ENCODE data around the gene ZNF639.
A peak's percentile ranks its signal among the peaks of the same experiment; 100 is the strongest.

ZNF639 gene

DNA sequence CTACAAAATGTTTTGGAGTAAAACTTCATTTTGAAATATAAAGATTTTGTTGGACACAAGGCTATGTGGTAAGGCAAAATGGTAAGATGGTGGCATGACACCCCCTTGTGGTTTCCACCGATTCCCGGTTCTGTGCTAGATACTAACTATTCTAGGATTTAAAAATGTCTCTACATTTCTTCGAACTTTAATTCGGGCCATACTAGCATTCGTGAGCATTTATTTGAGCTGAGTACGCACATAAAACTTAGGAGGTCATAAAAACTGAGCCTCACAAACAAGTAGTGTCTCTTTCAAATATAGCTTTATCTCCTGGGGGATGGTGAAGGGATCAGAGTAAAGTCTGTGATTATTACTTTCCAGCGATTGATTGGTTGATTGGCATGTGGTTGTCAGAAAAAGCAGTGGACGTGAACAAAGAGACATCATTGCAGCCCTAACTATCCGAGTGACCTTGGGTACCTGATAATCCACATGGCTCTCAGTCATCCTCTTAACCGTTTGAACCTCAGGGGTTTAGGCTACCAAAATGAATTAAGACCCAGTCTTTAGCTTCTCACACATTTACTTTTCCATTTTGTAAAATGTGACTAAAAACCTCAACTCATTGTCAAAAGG is 1.1 kb upstream of the ZNF639 start:
- TF ChIP-seq ZFX (IDR thresholded peaks at IDR 0.05): no peak
- TF ChIP-seq CTCF (conservative IDR thresholded peaks at IDR 0.05): peak; percentile 82
- peak overlapping the region; percentile 95 for H3K27ac ChIP-seq

GRCh38 chr3:179323197-179324110 is 623 bp downstream of the ZNF639 start:
- no peak for TF ChIP-seq CTCF (conservative IDR thresholded peaks at IDR 0.05)
- peak; percentile 99 for TF ChIP-seq ZFX (IDR thresholded peaks at IDR 0.05)
- peak overlapping the region; percentile 95 for H3K27ac ChIP-seq

DNA sequence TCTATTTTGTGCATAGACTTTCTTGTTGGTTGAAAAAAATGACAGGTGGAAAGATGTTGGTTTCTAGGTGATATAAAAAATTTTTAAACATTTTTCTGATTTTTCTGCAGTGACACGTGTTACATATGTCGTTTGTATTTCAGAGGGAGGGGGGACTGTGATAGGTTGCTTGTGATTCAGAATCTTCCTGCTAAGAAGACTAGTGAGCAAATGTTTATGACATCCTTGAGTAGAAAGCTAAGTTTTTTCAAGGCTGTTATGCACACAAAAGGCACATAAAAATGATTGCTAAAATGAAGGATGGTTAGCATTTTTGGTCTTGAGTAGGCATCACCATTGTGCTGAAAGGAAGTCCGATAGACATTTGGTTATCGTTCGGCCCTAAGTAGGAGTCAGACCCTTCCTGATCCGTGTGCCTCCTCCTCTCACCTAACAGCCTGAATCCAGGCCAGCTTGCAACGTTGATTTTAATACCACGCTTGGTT is 1.5 kb downstream of the ZNF639 start:
- TF ChIP-seq ZFX (IDR thresholded peaks at IDR 0.05) (no peak), CTCF (conservative IDR thresholded peaks at IDR 0.05) (no peak)
- peak overlapping the region; percentile 35; the same call in 1 of the 2 replicates for H3K27ac ChIP-seq

GRCh38 chr3:179330438-179330837 is 7.6 kb downstream of the ZNF639 start:
- no peak overlapping the region for H3K27ac ChIP-seq
- no peak for TF ChIP-seq ZFX (IDR thresholded peaks at IDR 0.05)
- no peak for TF ChIP-seq CTCF (conservative IDR thresholded peaks at IDR 0.05)

- TF ChIP-seq CTCF (conservative IDR thresholded peaks at IDR 0.05) (no peak), ZFX (IDR thresholded peaks at IDR 0.05) (no peak)
- no peak overlapping the region for H3K27ac ChIP-seq
Observed at GRCh38 chr3:179332240-179332639, 9.4 kb downstream of the ZNF639 start.

- TF ChIP-seq CTCF (conservative IDR thresholded peaks at IDR 0.05) (no peak), ZFX (IDR thresholded peaks at IDR 0.05) (no peak)
- no peak overlapping the region for H3K27ac ChIP-seq
Observed at GRCh38 chr3:179333084-179333483, 10.3 kb downstream of the ZNF639 start.

DNA sequence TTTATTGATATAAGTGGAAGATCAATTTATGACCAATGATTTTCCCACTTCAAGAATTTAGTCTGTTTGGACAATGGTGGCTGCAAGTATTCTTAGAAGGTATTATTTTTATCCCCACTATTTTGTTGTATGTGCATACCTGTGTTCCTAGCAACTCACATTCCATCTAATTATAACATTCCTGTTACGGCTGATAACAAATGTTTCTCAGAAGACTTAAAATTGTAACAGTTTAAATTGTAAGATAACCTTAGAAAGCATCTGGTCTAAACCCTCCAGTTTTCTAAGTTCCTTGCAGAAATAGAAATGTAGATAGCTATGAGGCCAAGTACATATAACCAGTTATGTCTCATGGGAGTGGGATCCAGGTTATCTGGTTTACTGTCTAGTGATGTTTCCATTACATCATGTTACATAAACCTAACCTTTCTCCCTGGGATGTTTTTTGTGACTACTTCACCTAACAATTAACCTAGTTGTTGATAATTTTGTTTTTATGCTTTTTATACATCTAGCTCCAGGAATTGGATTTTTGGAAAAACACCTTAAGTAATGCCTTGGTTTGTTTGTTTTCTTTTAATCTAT is 13.6 kb downstream of the ZNF639 start:
- H3K27ac ChIP-seq: no peak overlapping the region
- no peak for TF ChIP-seq ZFX (IDR thresholded peaks at IDR 0.05)
- no peak for TF ChIP-seq CTCF (conservative IDR thresholded peaks at IDR 0.05)
